Activated T-helper 2 cell treated with anti-CD3 and anti-CD28 coated beads, Interferon-gamma antibody, Interleukin-2, Interleukin-4, amounts not matched to agents 10 μg/mL and 5 μg/mL and 100 μg/mL, durations not matched to agents 14 hours and 24 hours and 36 hours (primary cell): ENCODE measurements around the gene RAB40B. TPM values are rescaled to one million over a fixed set of nuclear protein-coding genes. Genes with fewer than 3 reads are reported as not detected.
A peak's percentile ranks its signal among the peaks of the same experiment; 100 is the strongest.

Experiments used
- DNase-seq: peaks from one replicate; pipeline ENCODE4 v3.0.0; 2021; ENCODE audit warnings: low spot score
- H3K27ac Mint-ChIP-seq: one replicate; pipeline ENCODE4 v1.8.0; 2021; ENCODE audit warnings: mixed read lengths
- H3K27me3 Mint-ChIP-seq: one replicate; pipeline ENCODE4 v1.8.0; 2021; ENCODE audit warnings: low read depth, mixed read lengths
- H3K36me3 Mint-ChIP-seq: one replicate; pipeline ENCODE4 v1.8.0; 2021; ENCODE audit warnings: low read depth, mixed read lengths
- H3K4me1 Mint-ChIP-seq: one replicate; pipeline ENCODE4 v1.8.0; 2021; ENCODE audit warnings: low read depth, mixed read lengths
- H3K4me3 Mint-ChIP-seq: one replicate; pipeline ENCODE4 v1.8.0; 2021; ENCODE audit warnings: low read depth, mild to moderate bottlenecking, moderate library complexity, mixed read lengths
- H3K9me3 Mint-ChIP-seq: one replicate; pipeline ENCODE4 v1.8.0; 2021; ENCODE audit warnings: mixed read lengths
- intact Hi-C: fragments of 100-400 bp; cut with micrococcal nuclease; formaldehyde crosslinking; loops from one replicate; pipeline ENCODE4 v1.15.1; 2023
- total RNA-seq: library from RNA; stranded (reverse); gene quantifications from 2 replicates; pipeline ENCODE4 v1.2.3, GENCODE V29; 2022

Gene RAB40B
- total RNA-seq, 1 donor from 2014 or later: 4.8 TPM

- Mint-ChIP-seq H3K27ac (no peak overlapping the region), H3K27me3 (no peaks in the 10 kb centered on the region), H3K36me3 (no peaks in the 10 kb centered on the region), H3K4me1 (no peaks in the 10 kb centered on the region), H3K4me3 (no peak overlapping the region), H3K9me3 (peaks cover 9% of the 10 kb centered on the region)
- no peak for DNase-seq
- intact Hi-C loops: no loop called here
These were observed 18.7 kb downstream of the RAB40B start for GRCh38 chr17:82679586-82680465.

GRCh38 chr17:82678265-82678891, 20.1 kb downstream of the RAB40B start:
- Mint-ChIP-seq H3K27me3 (no peaks in the 10 kb centered on the region), H3K27ac (no peak overlapping the region), H3K9me3 (peaks cover 9% of the 10 kb centered on the region), H3K4me3 (no peak overlapping the region), H3K4me1 (no peaks in the 10 kb centered on the region), H3K36me3 (no peaks in the 10 kb centered on the region)
- no peak for DNase-seq
- intact Hi-C loops: no loop called here

- no peaks in the 10 kb centered on the region for H3K36me3 Mint-ChIP-seq
- H3K4me1 Mint-ChIP-seq: no peaks in the 10 kb centered on the region
- no peak for DNase-seq
- H3K27ac Mint-ChIP-seq: no peak overlapping the region
- peaks cover 9% of the 10 kb centered on the region for H3K9me3 Mint-ChIP-seq
- no peak overlapping the region for H3K4me3 Mint-ChIP-seq
- intact Hi-C loops: no loop called here
- no peaks in the 10 kb centered on the region for H3K27me3 Mint-ChIP-seq
These were observed 21.1 kb downstream of the RAB40B start for GRCh38 chr17:82677353-82677925.

GRCh38 chr17:82675476-82676245, 22.8 kb downstream of the RAB40B start:
- no peaks in the 10 kb centered on the region for H3K9me3 Mint-ChIP-seq
- intact Hi-C loops: no loop called here
- no peaks in the 10 kb centered on the region for H3K36me3 Mint-ChIP-seq
- no peak overlapping the region for H3K27ac Mint-ChIP-seq
- no peak overlapping the region for H3K4me3 Mint-ChIP-seq
- DNase-seq: no peak
- no peaks in the 10 kb centered on the region for H3K27me3 Mint-ChIP-seq
- no peaks in the 10 kb centered on the region for H3K4me1 Mint-ChIP-seq

- no peaks in the 10 kb centered on the region for H3K4me1 Mint-ChIP-seq
- H3K27ac Mint-ChIP-seq: no peak overlapping the region
- no peak for DNase-seq
- H3K9me3 Mint-ChIP-seq: no peaks in the 10 kb centered on the region
- no peaks in the 10 kb centered on the region for H3K36me3 Mint-ChIP-seq
- no peaks in the 10 kb centered on the region for H3K27me3 Mint-ChIP-seq
- no peak overlapping the region for H3K4me3 Mint-ChIP-seq
- intact Hi-C loops: no loop called here
These were observed 23.6 kb downstream of the RAB40B start for GRCh38 chr17:82674656-82675475.

GRCh38 chr17:82670661-82671450, 27.6 kb downstream of the RAB40B start:
- Mint-ChIP-seq H3K36me3 (no peaks in the 10 kb centered on the region), H3K9me3 (no peaks in the 10 kb centered on the region), H3K4me1 (peaks cover 2% of the 10 kb centered on the region), H3K4me3 (no peak overlapping the region), H3K27me3 (no peaks in the 10 kb centered on the region), H3K27ac (no peak overlapping the region)
- DNase-seq: no peak
- intact Hi-C loops: no loop called here

GRCh38 chr17:82668631-82669099, 29.8 kb downstream of the RAB40B start:
- Mint-ChIP-seq H3K27ac (no peak overlapping the region), H3K4me1 (peaks cover 2% of the 10 kb centered on the region), H3K9me3 (no peaks in the 10 kb centered on the region), H3K36me3 (no peaks in the 10 kb centered on the region), H3K4me3 (no peak overlapping the region), H3K27me3 (no peaks in the 10 kb centered on the region)
- peak; percentile 22 for DNase-seq
- intact Hi-C loops: no loop called here

- H3K27ac Mint-ChIP-seq: no peak overlapping the region
- no peaks in the 10 kb centered on the region for H3K9me3 Mint-ChIP-seq
- peaks cover 2% of the 10 kb centered on the region for H3K4me1 Mint-ChIP-seq
- no peak for DNase-seq
- no peak overlapping the region for H3K4me3 Mint-ChIP-seq
- intact Hi-C loops: no loop called here
- H3K36me3 Mint-ChIP-seq: no peaks in the 10 kb centered on the region
- no peaks in the 10 kb centered on the region for H3K27me3 Mint-ChIP-seq
These were observed 30.4 kb downstream of the RAB40B start for GRCh38 chr17:82668024-82668630.

GRCh38 chr17:82667668-82668000, 30.9 kb downstream of the RAB40B start:
- Mint-ChIP-seq H3K9me3 (no peaks in the 10 kb centered on the region), H3K27me3 (no peaks in the 10 kb centered on the region), H3K4me1 (peaks cover 2% of the 10 kb centered on the region), H3K36me3 (no peaks in the 10 kb centered on the region), H3K4me3 (no peak overlapping the region), H3K27ac (no peak overlapping the region)
- no peak for DNase-seq
- intact Hi-C loops: no loop called here

GRCh38 chr17:82666931-82667667, 31.4 kb downstream of the RAB40B start:
- Mint-ChIP-seq H3K4me3 (no peak overlapping the region), H3K4me1 (peaks cover 2% of the 10 kb centered on the region), H3K27me3 (no peaks in the 10 kb centered on the region), H3K36me3 (no peaks in the 10 kb centered on the region), H3K27ac (no peak overlapping the region), H3K9me3 (no peaks in the 10 kb centered on the region)
- no peak for DNase-seq
- intact Hi-C loops: no loop called here

GRCh38 chr17:82665891-82666290, 32.6 kb downstream of the RAB40B start:
- Mint-ChIP-seq H3K4me3 (no peak overlapping the region), H3K36me3 (no peaks in the 10 kb centered on the region), H3K27me3 (no peaks in the 10 kb centered on the region), H3K9me3 (no peaks in the 10 kb centered on the region), H3K27ac (no peak overlapping the region), H3K4me1 (peaks cover 2% of the 10 kb centered on the region)
- intact Hi-C loops: no loop called here
- no peak for DNase-seq
